H9 (cell line): Measurements from ENCODE around the gene SYNC. TPM values are rescaled to one million over a fixed set of nuclear protein-coding genes. Genes with fewer than 3 reads are reported as not detected.

Source experiments
- DNase-seq: peaks from one replicate; pipeline ENCODE4 v3.0.0-alpha.2; 2017
- H2AFZ ChIP-seq: one replicate; pipeline ENCODE4 v1.6.1; 2013; ENCODE audit warnings: mild to moderate bottlenecking, low read length, control low read depth, moderate library complexity
- H2AK5ac ChIP-seq: 2 replicates; pipeline ENCODE4 v1.6.1; 2013; ENCODE audit warnings: low read length, control low read depth, mixed read lengths; ENCODE audit not compliant: insufficient read length
- H2BK120ac ChIP-seq: one replicate; pipeline ENCODE4 v1.6.1; 2013; ENCODE audit warnings: low read depth, mild to moderate bottlenecking, low read length, control low read depth, inconsistent platforms; ENCODE audit not compliant: poor library complexity, severe bottlenecking
- H2BK12ac ChIP-seq: 2 replicates; pipeline ENCODE4 v1.6.1; 2013; ENCODE audit warnings: low read length, control low read depth, mixed read lengths, low read depth; ENCODE audit not compliant: insufficient read length
- H2BK15ac ChIP-seq: 2 replicates; pipeline ENCODE4 v1.6.1; 2013; ENCODE audit warnings: low read depth, low read length, control low read depth
- H2BK20ac ChIP-seq: one replicate; pipeline ENCODE4 v1.6.1; 2013; ENCODE audit warnings: low read depth, mild to moderate bottlenecking, low read length, control low read depth, inconsistent platforms; ENCODE audit not compliant: poor library complexity, severe bottlenecking
- H2BK5ac ChIP-seq: 2 replicates; pipeline ENCODE4 v1.6.1; 2013; ENCODE audit warnings: low read length, control low read depth, mixed read lengths; ENCODE audit not compliant: insufficient read length
- H3K14ac ChIP-seq: 2 replicates; pipeline ENCODE4 v1.6.1; 2013; ENCODE audit warnings: low read length, control low read depth; ENCODE audit not compliant: insufficient read depth
- H3K18ac ChIP-seq: 2 replicates; pipeline ENCODE4 v1.6.1; 2013; ENCODE audit warnings: low read depth, mild to moderate bottlenecking, mixed read lengths, low read length, control low read depth; ENCODE audit not compliant: insufficient read length
- H3K23ac ChIP-seq: 2 replicates; pipeline ENCODE4 v1.6.1; 2013; ENCODE audit warnings: low read length, control low read depth, mixed read lengths, low read depth; ENCODE audit not compliant: insufficient read length
- H3K23me2 ChIP-seq: 2 replicates; pipeline ENCODE4 v1.6.1; 2013; ENCODE audit warnings: low read depth, mild to moderate bottlenecking, mixed read lengths, low read length, control low read depth; ENCODE audit not compliant: insufficient read length, poor library complexity, severe bottlenecking
- H3K27ac ChIP-seq: 2 replicates; pipeline ENCODE4 v1.5.1; 2013; ENCODE audit warnings: low read length, control low read depth, mixed read lengths, low read depth; ENCODE audit not compliant: insufficient read length
- H3K27me3 ChIP-seq: 2 replicates; pipeline ENCODE4 v1.6.1; 2013; ENCODE audit warnings: low read length, control low read depth, inconsistent platforms; ENCODE audit not compliant: insufficient read depth
- H3K4ac ChIP-seq: 2 replicates; pipeline ENCODE4 v1.6.1; 2013; ENCODE audit warnings: low read depth, mild to moderate bottlenecking, control low read depth, inconsistent platforms, low read length, moderate library complexity
- H3K4me1 ChIP-seq: 2 replicates; pipeline ENCODE4 v1.6.1; 2013; ENCODE audit warnings: low read length, control low read depth, inconsistent platforms; ENCODE audit not compliant: insufficient read depth
- H3K4me2 ChIP-seq: 2 replicates; pipeline ENCODE4 v1.6.1; 2013; ENCODE audit warnings: low read length, control low read depth, mixed read lengths; ENCODE audit not compliant: insufficient read length, insufficient read depth
- H3K56ac ChIP-seq: 2 replicates; pipeline ENCODE4 v1.6.1; 2013; ENCODE audit warnings: low read depth, mild to moderate bottlenecking, mixed read lengths, low read length, control low read depth; ENCODE audit not compliant: insufficient read length
- H3K79me1 ChIP-seq: 2 replicates; pipeline ENCODE4 v1.6.1; 2013; ENCODE audit warnings: low read depth, mild to moderate bottlenecking, moderate library complexity, low read length, control low read depth, inconsistent platforms; ENCODE audit not compliant: insufficient read depth, poor library complexity, severe bottlenecking
- H3K79me2 ChIP-seq: 2 replicates; pipeline ENCODE4 v1.6.1; 2013; ENCODE audit warnings: low read length, control low read depth, inconsistent platforms; ENCODE audit not compliant: insufficient read depth
- H3K9ac ChIP-seq: 2 replicates; pipeline ENCODE4 v1.6.1; 2013; ENCODE audit warnings: low read length, control low read depth, mixed read lengths; ENCODE audit not compliant: insufficient read length; ENCODE audit errors: extremely low read depth
- H3K9me3 ChIP-seq: one replicate; pipeline ENCODE4 v1.6.1; 2013; ENCODE audit warnings: low read depth, low read length, inconsistent platforms; ENCODE audit not compliant: control insufficient read depth
- H3T11ph ChIP-seq: one replicate; pipeline ENCODE4 v1.6.1; 2013; ENCODE audit warnings: mild to moderate bottlenecking, low read length, control low read depth, inconsistent platforms
- H4K20me1 ChIP-seq: one replicate; pipeline ENCODE4 v1.6.1; 2013; ENCODE audit not compliant: control insufficient read depth, insufficient read length, insufficient read depth
- H4K5ac ChIP-seq: 2 replicates; pipeline ENCODE4 v1.6.1; 2013; ENCODE audit warnings: low read depth, mild to moderate bottlenecking, mixed read lengths, low read length, control low read depth; ENCODE audit not compliant: insufficient read length
- H4K8ac ChIP-seq: replicated peaks from 2 replicates; pipeline ENCODE4 v1.6.1; 2013; ENCODE audit warnings: low read length, control low read depth, mixed read lengths, low read depth; ENCODE audit not compliant: insufficient read length
- H4K91ac ChIP-seq: 2 replicates; pipeline ENCODE4 v1.6.1; 2013; ENCODE audit warnings: low read depth, mild to moderate bottlenecking, moderate library complexity, mixed read lengths, low read length, control low read depth; ENCODE audit not compliant: insufficient read length
- H3K27ac Mint-ChIP-seq, 3 experiments: 2 replicates in 2 of 3; 3 replicates in 1 of 3; pipeline ENCODE4 v1.8.0; 2020 to 2021; ENCODE audit warnings: mixed read lengths in 3 of 3, mild to moderate bottlenecking in 1 of 3, moderate library complexity in 1 of 3
- H3K27me3 Mint-ChIP-seq: 2 replicates; pipeline ENCODE4 v1.8.0; 2021; ENCODE audit warnings: low read depth, mild to moderate bottlenecking, moderate library complexity, mixed read lengths
- H3K36me3 Mint-ChIP-seq, 3 experiments: 2 replicates in 2 of 3; 3 replicates in 1 of 3; pipeline ENCODE4 v1.8.0; 2020 to 2021; ENCODE audit warnings: low read depth in 3 of 3, mixed read lengths in 3 of 3; ENCODE audit not compliant: insufficient read depth in 1 of 3
- H3K4me1 Mint-ChIP-seq, 2 experiments: 2 replicates each; pipeline ENCODE4 v1.8.0; 2020; ENCODE audit warnings: mixed read lengths in 2 of 2
- H3K4me3 Mint-ChIP-seq, 2 experiments: 2 replicates in 1 of 2; 3 replicates in 1 of 2; pipeline ENCODE4 v1.8.0; 2020 to 2021; ENCODE audit warnings: mild to moderate bottlenecking in 2 of 2, mixed read lengths in 2 of 2, moderate library complexity in 1 of 2
- H3K9me3 Mint-ChIP-seq, 2 experiments: 2 replicates in 1 of 2; 3 replicates in 1 of 2; pipeline ENCODE4 v1.8.0; 2020; ENCODE audit warnings: mild to moderate bottlenecking in 2 of 2, mixed read lengths in 2 of 2, moderate library complexity in 1 of 2
- CTCF ChIP-seq: fragments of 200-600 bp; sonication (generic); conservative IDR thresholded peaks from 3 replicates; pipeline ENCODE4 v1.8.0; 2021; ENCODE audit warnings: antibody characterized with exemption, mild to moderate bottlenecking
- WGBS: extraction: QIAGEN DNeasy Blood & Tissue Kit; methylation state at CpG from one replicate; pipeline ENCODE4 v1.1.7; 2013; ENCODE audit warnings: missing lambda C conversion rate, low lambda C conversion rate, mixed read lengths; ENCODE audit not compliant: insufficient read length; ENCODE audit errors: extremely low coverage; 5-methylcytosine and 5-hydroxymethylcytosine counted together
- total RNA-seq: library from RNA; stranded (reverse); gene quantifications from 2 replicates; pipeline ENCODE4 v1.2.1, GENCODE V29; 2021

The SYNC gene
- total RNA-seq, 1 experiment from 2014 or later, result 0.15 TPM

- H3K79me2 ChIP-seq, result no peaks in the 10 kb centered on the region
- Mint-ChIP-seq H3K27me3 (no peaks in the 10 kb centered on the region), H3K27ac (no peak overlapping the region; a peak in 1 of 7 replicates), H3K4me3 (no peak overlapping the region), H3K36me3 (peaks cover 41 to 82% (median 70%) of the 10 kb centered on the region in 3 experiments), H3K9me3 (no peaks in the 10 kb centered on the region), H3K4me1 (no peaks in the 10 kb centered on the region)
- no peak overlapping the region for H4K5ac ChIP-seq
- no peaks in the 10 kb centered on the region for H3K23me2 ChIP-seq
- no peak overlapping the region for H4K91ac ChIP-seq
- no peak overlapping the region for H3T11ph ChIP-seq
- no peaks in the 10 kb centered on the region for H3K4me1 ChIP-seq
- TF ChIP-seq CTCF, result no peak
- H3K79me1 ChIP-seq, result no peaks in the 10 kb centered on the region
- no peak overlapping the region for H2BK20ac ChIP-seq
- no peak overlapping the region for H3K4ac ChIP-seq
- H2BK15ac ChIP-seq, result no peak overlapping the region
- H3K56ac ChIP-seq, result no peak overlapping the region
- H4K20me1 ChIP-seq, result no peaks in the 10 kb centered on the region
- H2BK12ac ChIP-seq, result no peak overlapping the region
- no peak overlapping the region for H3K23ac ChIP-seq
- H2AK5ac ChIP-seq, result no peak overlapping the region
- H2AFZ ChIP-seq, result no peak overlapping the region
- H3K27ac ChIP-seq, result no peak overlapping the region
- no peak overlapping the region for H3K18ac ChIP-seq
- H3K9me3 ChIP-seq, result no peaks in the 10 kb centered on the region
- no peak overlapping the region for H2BK120ac ChIP-seq
- DNase-seq, result no peak
- H3K27me3 ChIP-seq, result no peaks in the 10 kb centered on the region
- no CpG with 5 or more reads among the region's 3 CpGs for WGBS
- H2BK5ac ChIP-seq, result no peak overlapping the region
- H4K8ac ChIP-seq, result no peak overlapping the region
- no peak overlapping the region for H3K4me2 ChIP-seq
- no peak overlapping the region for H3K9ac ChIP-seq
- no peak overlapping the region for H3K14ac ChIP-seq
These were observed 20.6 kb downstream of the SYNC start for GRCh38 chr1:32681999-32682398.
